Rectal smooth muscle tissue (tissue), 1 donor: ENCODE results near the gene CENPW.

Experiments used
- H3K27ac ChIP-seq: one replicate; pipeline ENCODE4 v1.7.0; 2013; ENCODE audit warnings: low read depth, low read length, inconsistent platforms
- H3K27me3 ChIP-seq: one replicate; pipeline ENCODE4 v1.7.0; 2013; ENCODE audit warnings: low read length; ENCODE audit not compliant: control insufficient read depth, insufficient read depth
- H3K36me3 ChIP-seq: one replicate; pipeline ENCODE4 v1.7.0; 2013; ENCODE audit warnings: low read length; ENCODE audit not compliant: control insufficient read depth, insufficient read depth
- H3K4me1 ChIP-seq: one replicate; pipeline ENCODE4 v1.7.0; 2013; ENCODE audit warnings: low read length; ENCODE audit not compliant: control insufficient read depth, insufficient read depth
- H3K4me3 ChIP-seq: one replicate; pipeline ENCODE4 v1.7.0; 2013; ENCODE audit warnings: low read length
- H3K9ac ChIP-seq: one replicate; pipeline ENCODE4 v1.7.0; 2013; ENCODE audit warnings: low read length

CENPW gene

DNA sequence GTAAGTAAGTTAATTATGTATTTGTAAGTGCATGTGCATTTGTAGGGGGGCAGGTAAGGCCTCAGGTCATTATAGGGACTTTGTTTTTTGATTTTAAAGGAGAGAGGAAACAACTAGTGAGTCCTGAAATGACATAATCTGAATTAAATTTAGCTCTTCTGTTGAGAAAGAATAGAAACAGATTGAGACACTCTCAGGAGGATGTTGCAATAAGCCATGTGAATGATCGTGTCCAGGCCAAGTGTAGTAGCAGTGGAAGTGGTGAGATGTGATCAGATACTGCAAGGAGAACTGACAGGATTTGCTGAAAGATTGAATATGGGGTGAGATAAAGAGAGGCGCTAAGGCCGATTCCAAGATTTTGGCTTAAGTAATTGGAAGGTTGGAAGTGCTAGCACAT lies 2.6 kb upstream of the CENPW start:
- Histone ChIP-seq H3K27me3 (no peaks in the 10 kb centered on the region), H3K27ac (no peak overlapping the region), H3K36me3 (no peaks in the 10 kb centered on the region), H3K4me3 (no peak overlapping the region), H3K4me1 (peaks cover 7% of the 10 kb centered on the region), H3K9ac (no peak overlapping the region)

DNA sequence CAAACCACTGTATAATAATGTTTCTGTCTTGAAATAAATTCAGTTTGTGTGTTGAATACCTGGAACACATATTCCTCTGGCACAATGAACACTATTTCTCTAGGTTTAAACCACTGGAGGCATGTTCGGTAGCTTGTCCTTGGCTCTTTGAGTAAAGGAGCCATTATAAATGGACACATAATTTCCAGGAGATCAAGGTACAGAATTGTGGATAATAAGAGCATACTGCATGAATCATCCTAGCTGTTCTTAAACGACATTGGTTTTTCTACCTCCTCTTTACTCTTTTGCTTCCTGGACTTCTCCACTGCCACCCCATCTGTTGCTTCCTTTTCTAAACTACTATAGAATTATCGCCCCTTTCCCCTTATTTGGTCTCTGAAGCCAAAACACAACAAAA lies 1.2 kb downstream of the CENPW start:
- peaks cover 7% of the 10 kb centered on the region for H3K4me1 ChIP-seq
- H3K4me3 ChIP-seq, result peak overlapping the region; percentile 90
- H3K36me3 ChIP-seq, result no peaks in the 10 kb centered on the region
- no peak overlapping the region for H3K27ac ChIP-seq
- no peaks in the 10 kb centered on the region for H3K27me3 ChIP-seq
- no peak overlapping the region for H3K9ac ChIP-seq

GRCh38 chr6:126344181-126344580 lies 4.3 kb downstream of the CENPW start:
- H3K27ac ChIP-seq, result no peak overlapping the region

DNA sequence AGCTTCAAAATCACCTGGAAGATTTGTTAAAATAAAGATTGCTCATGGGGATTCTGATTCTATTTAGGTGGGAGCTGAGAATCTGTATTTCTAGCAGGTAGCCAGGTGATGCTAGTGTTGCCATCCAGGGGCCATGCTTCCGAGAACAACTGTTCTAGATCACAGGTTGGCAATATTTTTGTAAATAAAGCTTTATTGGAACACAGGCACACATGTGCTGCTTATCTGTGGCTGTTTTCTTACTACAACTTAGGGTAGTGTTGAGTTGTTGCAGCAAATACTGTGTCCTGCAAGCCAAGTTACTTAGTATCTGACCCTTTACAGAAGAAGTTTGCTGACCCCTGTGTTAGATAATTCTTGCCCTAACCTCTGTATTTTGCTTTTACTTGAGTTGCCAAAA lies 12.0 kb downstream of the CENPW start:
- Histone ChIP-seq H3K27me3 (no peaks in the 10 kb centered on the region), H3K4me3 (no peak overlapping the region), H3K4me1 (no peaks in the 10 kb centered on the region), H3K36me3 (no peaks in the 10 kb centered on the region), H3K27ac (no peak overlapping the region), H3K9ac (no peak overlapping the region)

More at GRCh38 chr6:126344181-126344580, 4.3 kb downstream of the CENPW start:
- no peaks in the 10 kb centered on the region for H3K27me3 ChIP-seq
- H3K4me1 ChIP-seq, result peaks cover 7% of the 10 kb centered on the region
- H3K4me3 ChIP-seq, result no peak overlapping the region
- H3K36me3 ChIP-seq, result no peaks in the 10 kb centered on the region
- H3K9ac ChIP-seq, result no peak overlapping the region

DNA sequence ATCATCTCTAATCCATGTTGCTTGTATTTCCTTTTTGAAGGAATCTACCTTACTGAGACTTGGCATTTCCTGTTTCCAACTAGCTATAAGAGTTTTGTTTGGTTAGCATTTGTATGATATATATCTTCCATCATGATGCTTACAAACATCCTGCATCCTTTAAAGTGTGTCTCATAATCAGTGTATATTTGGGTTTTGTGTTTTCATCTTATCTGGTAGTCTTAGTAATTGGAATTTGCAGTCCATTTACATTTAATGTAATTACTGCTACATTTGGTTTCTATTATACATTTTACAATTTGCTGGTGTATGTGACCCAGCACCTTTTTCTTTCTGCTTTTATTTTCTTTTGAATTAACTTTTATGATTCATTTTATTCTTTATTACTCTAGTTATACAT lies 12.6 kb downstream of the CENPW start:
- no peak overlapping the region for H3K27ac ChIP-seq
- H3K27me3 ChIP-seq, result no peaks in the 10 kb centered on the region
- no peak overlapping the region for H3K4me3 ChIP-seq
- no peaks in the 10 kb centered on the region for H3K36me3 ChIP-seq
- H3K9ac ChIP-seq, result no peak overlapping the region
- H3K4me1 ChIP-seq, result no peaks in the 10 kb centered on the region

- H3K4me3 ChIP-seq, result no peak overlapping the region
- H3K9ac ChIP-seq, result no peak overlapping the region
- H3K4me1 ChIP-seq, result no peaks in the 10 kb centered on the region
- no peaks in the 10 kb centered on the region for H3K27me3 ChIP-seq
- no peak overlapping the region for H3K27ac ChIP-seq
- H3K36me3 ChIP-seq, result no peaks in the 10 kb centered on the region
Measured at GRCh38 chr6:126356526-126356925, 16.6 kb downstream of the CENPW start.

GRCh38 chr6:126359936-126360537 lies 20.1 kb downstream of the CENPW start:
- H3K4me3 ChIP-seq, result no peak overlapping the region
- H3K9ac ChIP-seq, result no peak overlapping the region
- no peaks in the 10 kb centered on the region for H3K36me3 ChIP-seq
- no peaks in the 10 kb centered on the region for H3K4me1 ChIP-seq
- H3K27me3 ChIP-seq, result no peaks in the 10 kb centered on the region
- H3K27ac ChIP-seq, result no peak overlapping the region

DNA sequence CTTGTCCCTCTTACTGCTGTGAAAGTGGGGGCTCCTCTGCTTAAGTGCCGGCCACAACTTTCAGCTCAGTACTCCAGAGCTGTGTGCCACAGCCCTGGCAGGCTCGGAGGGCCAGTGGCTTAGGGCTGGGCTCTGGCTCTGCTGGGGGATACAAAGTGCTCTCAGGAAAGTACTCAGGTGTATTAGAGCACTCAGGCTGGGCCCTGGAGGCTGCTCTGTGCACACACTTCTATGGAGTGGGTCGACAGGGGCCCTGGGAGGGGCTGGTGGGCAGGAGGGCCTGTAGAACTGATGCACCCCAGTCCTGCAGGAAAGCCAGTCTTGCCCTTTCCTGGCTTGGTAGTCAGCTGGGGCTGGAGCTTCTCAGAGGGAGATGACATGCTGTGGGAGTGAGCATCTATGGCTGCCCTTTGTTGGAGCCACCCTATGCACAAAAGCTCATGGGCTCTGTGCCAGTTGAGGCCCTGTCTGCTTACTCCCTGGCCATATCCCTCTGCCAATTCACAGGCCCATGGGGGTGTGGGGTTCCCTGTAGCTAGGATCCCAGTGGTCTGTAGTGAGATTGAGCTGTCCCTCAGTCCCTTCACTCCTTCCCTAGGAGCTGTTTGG lies 22.0 kb downstream of the CENPW start:
- H3K27ac ChIP-seq, result no peak overlapping the region
- H3K36me3 ChIP-seq, result no peaks in the 10 kb centered on the region
- no peaks in the 10 kb centered on the region for H3K4me1 ChIP-seq
- no peak overlapping the region for H3K4me3 ChIP-seq
- no peak overlapping the region for H3K9ac ChIP-seq
- no peaks in the 10 kb centered on the region for H3K27me3 ChIP-seq

GRCh38 chr6:126367849-126368248 lies 27.9 kb downstream of the CENPW start:
- H3K9ac ChIP-seq, result no peak overlapping the region
- no peak overlapping the region for H3K4me3 ChIP-seq
- H3K27ac ChIP-seq, result no peak overlapping the region
- H3K27me3 ChIP-seq, result no peaks in the 10 kb centered on the region
- no peaks in the 10 kb centered on the region for H3K4me1 ChIP-seq
- H3K36me3 ChIP-seq, result no peaks in the 10 kb centered on the region

DNA sequence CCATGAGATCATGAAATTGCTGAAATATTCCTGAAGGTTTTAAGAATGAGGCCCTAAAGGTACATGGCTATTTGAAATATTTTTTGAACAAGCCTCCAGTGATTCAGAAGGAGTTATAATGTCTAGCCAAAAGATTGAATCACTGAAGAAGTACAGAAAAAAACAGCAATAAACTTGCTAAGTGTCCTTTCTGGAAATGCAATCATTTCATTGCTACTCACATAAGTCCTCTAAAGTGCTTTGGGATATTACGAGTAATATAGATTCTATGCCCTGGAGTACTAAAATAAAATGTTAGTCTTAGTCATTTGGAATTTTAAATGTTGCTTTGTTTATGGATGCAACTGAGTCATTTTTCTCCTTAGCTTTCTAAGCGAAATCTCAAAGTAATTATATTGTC lies 32.7 kb downstream of the CENPW start:
- Histone ChIP-seq H3K27me3 (no peaks in the 10 kb centered on the region), H3K4me1 (no peaks in the 10 kb centered on the region), H3K36me3 (no peaks in the 10 kb centered on the region), H3K27ac (no peak overlapping the region), H3K4me3 (no peak overlapping the region), H3K9ac (no peak overlapping the region)

- Histone ChIP-seq H3K27ac (no peak overlapping the region), H3K4me1 (peaks cover 3% of the 10 kb centered on the region), H3K4me3 (no peak overlapping the region), H3K27me3 (no peaks in the 10 kb centered on the region), H3K36me3 (no peaks in the 10 kb centered on the region), H3K9ac (no peak overlapping the region)
Measured at GRCh38 chr6:126373344-126373743, 33.4 kb downstream of the CENPW start.

- Histone ChIP-seq H3K36me3 (no peaks in the 10 kb centered on the region), H3K4me3 (no peak overlapping the region), H3K4me1 (peaks cover 3% of the 10 kb centered on the region), H3K9ac (no peak overlapping the region), H3K27ac (no peak overlapping the region), H3K27me3 (no peaks in the 10 kb centered on the region)
Measured at GRCh38 chr6:126374372-126374771, 34.5 kb downstream of the CENPW start.

DNA sequence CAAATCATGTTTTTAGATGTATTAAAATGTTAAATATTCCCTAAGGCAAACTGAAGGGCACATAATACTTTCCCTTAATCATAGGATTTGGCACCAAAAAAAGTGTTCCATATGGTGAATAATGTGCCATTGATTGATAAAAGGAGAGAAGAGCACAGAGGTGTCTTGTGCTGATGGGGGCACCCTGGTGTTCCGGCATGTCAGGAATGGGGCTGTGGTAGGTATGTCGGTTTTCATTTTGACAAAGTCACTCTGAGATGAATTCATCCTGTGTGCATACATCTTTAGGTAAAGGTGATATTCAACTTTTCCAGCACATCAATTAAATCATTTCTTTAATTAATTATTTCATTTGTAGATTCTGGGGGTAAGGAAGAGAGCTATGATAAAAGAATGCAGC lies 36.8 kb downstream of the CENPW start:
- no peak overlapping the region for H3K9ac ChIP-seq
- no peak overlapping the region for H3K4me3 ChIP-seq
- H3K27me3 ChIP-seq, result no peaks in the 10 kb centered on the region
- H3K36me3 ChIP-seq, result no peaks in the 10 kb centered on the region
- peaks cover 3% of the 10 kb centered on the region for H3K4me1 ChIP-seq
- no peak overlapping the region for H3K27ac ChIP-seq
